Right lobe of liver (tissue), 4 donors: ENCODE data around the gene ARHGAP22.

Source experiments
- CTCF ChIP-seq, 4 donors: fragments of 200-600 bp in 3 of 4; fragments of 450-650 bp in 1 of 4; IDR thresholded peaks; one replicate each; pipeline versions ENCODE4 v1.5.1 to v1.8.0; 2016 to 2022; ENCODE audit warnings: antibody characterized with exemption in 4 of 4, mild to moderate bottlenecking in 2 of 4
- POLR2A ChIP-seq: fragments of 450-650 bp; IDR thresholded peaks from one replicate; pipeline ENCODE4 v1.6.1; 2017; ENCODE audit warnings: antibody characterized with exemption, mild to moderate bottlenecking
- donor health status: DM: no; HTN: no; CAD: no.
- donor health status: DM: no; HTN: no; CAD: no.
- donor health status: DM: no; HTN: yes; CAD: no.

- no peak for TF ChIP-seq CTCF (IDR thresholded peaks at IDR 0.05)
- TF ChIP-seq POLR2A, result no peak
Measured at GRCh38 chr10:48466611-48467240, 138.1 kb downstream of the ARHGAP22 start.
